Pancreas (tissue), 10 donors: Measurements from ENCODE around the gene CTSH. TPM values are rescaled to one million over a fixed set of nuclear protein-coding genes. Genes with fewer than 3 reads are reported as not detected.

ENCODE experiments used
- ATAC-seq, 4 donors: fragments of 200-7000 bp; cut with Tn5 transposase; one replicate each; pipeline versions ENCODE4 v1.8.0 to v1.9.1; 2020; ENCODE audit warnings: mild to moderate bottlenecking in 4 of 4, moderate library complexity in 4 of 4
- DNase-seq, 6 donors: peaks; one replicate each; pipeline ENCODE4 v3.0.0-alpha.2; 2020
- FAIRE-seq: peaks from 2 replicates; lab custom pipeline; 2012; peaks lifted over from hg19 to GRCh38; lab: Jason Lieb, UNC
- H3K27ac ChIP-seq, 4 donors: fragments of 200-600 bp; sonication (generic); 1 replicate in 3 of 4; 2 replicates in 1 of 4; pipeline versions ENCODE4 v1.5.0 to v1.8.0; 2020
- H3K27me3 ChIP-seq, 4 donors: fragments of 200-600 bp; one replicate each; pipeline ENCODE4 v1.8.0; 2021
- H3K36me3 ChIP-seq, 3 donors: fragments of 200-600 bp; sonication (generic) in 1 of 3; one replicate each; pipeline versions ENCODE4 v1.5.0 to v1.8.0; 2020 to 2021
- H3K4me1 ChIP-seq, 3 donors: fragments of 200-600 bp; one replicate each; pipeline ENCODE4 v1.8.0; 2021
- H3K4me3 ChIP-seq, 4 donors: fragments of 200-600 bp; sonication (generic) in 2 of 4; one replicate each; pipeline versions ENCODE4 v1.5.0 to v1.8.0; 2020 to 2021
- H3K9me3 ChIP-seq, 4 donors: fragments of 200-600 bp; one replicate each; pipeline ENCODE4 v1.8.0; 2021
- WGBS, 2 donors: extraction: QIAGEN DNeasy Blood & Tissue Kit; methylation state at CpG; one replicate each; pipeline ENCODE4 v1.1.7; 2013; 5-methylcytosine and 5-hydroxymethylcytosine counted together
- intact Hi-C, 3 donors: fragments of 100-400 bp; cut with DNase I; formaldehyde crosslinking; loops; one replicate each; pipeline versions ENCODE4 v1.11.1 to v1.14.2; 2022
- polyA plus RNA-seq, 2 donors: library from polyadenylated mRNA; stranded (reverse); fragments of 200-250 nt; gene quantifications; one replicate each; pipeline ENCODE4 v1.2.3, GENCODE V29; 2013
- total RNA-seq, 6 donors: library from RNA; stranded (reverse); fragmentation: NEBNext Ultra II Directional in 4 of 6; extraction: Animal tissue kit (Norgen Biotek cat#: 25700) in 4 of 6; gene quantifications; one replicate each; pipeline versions ENCODE4 v1.2.1 to v1.2.4, GENCODE V29; 2021 to 2023
- TF ChIP-seq, protein P1 (sequence below), 4 donors: fragments of 200-600 bp; sonication (generic) in 3 of 4; IDR thresholded peaks; one replicate each; pipeline versions ENCODE4 v1.5.0 to v1.8.0; 2021; ENCODE audit warnings: antibody characterized with exemption in 4 of 4
- donor health status: healthy with polysubstance abuse.
- donor health status: DM: no; HTN: no; CAD: no; lungs with moderate emphysema.
- donor health status: DM: no; HTN: no; CAD: no.
- donor health status: control.
- donor health status: control.
- donor health status: Bipolar disorder and iron deficiency.
- donor health status: DM: yes; HTN: yes; CAD: no.
- donor health status: DM: no; HTN: no; CAD: no.
- donor health status: DM: no; HTN: no; CAD: no.
- donor health status: DM: yes; HTN: yes; CAD: no.

Gene CTSH
- total and polyA plus RNA-seq, 8 donors = 24.3 to 196 (median 77.0) TPM

DNA sequence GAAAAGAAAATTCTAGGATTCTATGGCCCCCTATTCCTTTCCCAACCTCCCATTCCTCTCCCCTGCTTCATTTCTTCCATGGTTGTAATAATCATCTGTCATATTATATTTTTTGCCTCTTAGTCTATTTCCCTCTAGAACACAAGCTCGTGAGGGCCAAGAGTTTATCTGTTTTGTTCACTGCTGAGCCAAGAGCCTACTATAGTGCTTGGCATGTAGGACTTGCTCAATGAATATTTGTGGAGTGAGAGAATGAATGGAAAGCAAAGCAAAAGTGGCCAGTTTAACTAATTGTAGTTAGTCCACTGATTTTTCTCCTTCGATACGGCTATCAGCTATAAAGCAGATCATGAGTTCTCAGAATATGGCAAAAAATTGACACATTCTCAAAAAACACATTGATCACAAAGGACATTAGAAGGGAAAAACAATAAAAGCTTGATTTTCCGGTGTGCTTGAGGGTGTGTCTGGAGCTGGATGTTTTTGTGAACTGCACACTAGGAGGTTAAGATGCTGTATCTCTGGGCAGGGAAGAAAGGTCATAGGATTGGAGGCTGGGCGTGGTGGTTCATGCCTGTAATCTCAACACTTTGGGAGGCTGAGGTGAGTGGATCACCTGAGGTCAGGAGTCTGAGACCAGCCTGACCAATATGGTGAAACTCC lies 25.0 kb upstream of the CTSH start:
- Histone ChIP-seq H3K4me3 (no peak overlapping the region), H3K36me3 (no peaks in the 10 kb centered on the region), H3K27ac (peak overlapping the region; percentile 25 to 48 (median 38)), H3K4me1 (peaks cover 11 to 25% (median 24%) of the 10 kb centered on the region in 3 donors), H3K27me3 (no peaks in the 10 kb centered on the region), H3K9me3 (no peaks in the 10 kb centered on the region)
- ATAC-seq = peak in 3 of 4 donors; percentile 35 to 58 (median 57)
- WGBS, 2 donors = 58 to 67% methylated on average over 5 of the region's 5 CpGs
- TF ChIP-seq, protein P1, sequence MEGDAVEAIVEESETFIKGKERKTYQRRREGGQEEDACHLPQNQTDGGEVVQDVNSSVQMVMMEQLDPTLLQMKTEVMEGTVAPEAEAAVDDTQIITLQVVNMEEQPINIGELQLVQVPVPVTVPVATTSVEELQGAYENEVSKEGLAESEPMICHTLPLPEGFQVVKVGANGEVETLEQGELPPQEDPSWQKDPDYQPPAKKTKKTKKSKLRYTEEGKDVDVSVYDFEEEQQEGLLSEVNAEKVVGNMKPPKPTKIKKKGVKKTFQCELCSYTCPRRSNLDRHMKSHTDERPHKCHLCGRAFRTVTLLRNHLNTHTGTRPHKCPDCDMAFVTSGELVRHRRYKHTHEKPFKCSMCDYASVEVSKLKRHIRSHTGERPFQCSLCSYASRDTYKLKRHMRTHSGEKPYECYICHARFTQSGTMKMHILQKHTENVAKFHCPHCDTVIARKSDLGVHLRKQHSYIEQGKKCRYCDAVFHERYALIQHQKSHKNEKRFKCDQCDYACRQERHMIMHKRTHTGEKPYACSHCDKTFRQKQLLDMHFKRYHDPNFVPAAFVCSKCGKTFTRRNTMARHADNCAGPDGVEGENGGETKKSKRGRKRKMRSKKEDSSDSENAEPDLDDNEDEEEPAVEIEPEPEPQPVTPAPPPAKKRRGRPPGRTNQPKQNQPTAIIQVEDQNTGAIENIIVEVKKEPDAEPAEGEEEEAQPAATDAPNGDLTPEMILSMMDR (IDR thresholded peaks at IDR 0.05) = no peak
- no peak for FAIRE-seq
- no peak for DNase-seq
- intact Hi-C loops = no loop called here

DNA sequence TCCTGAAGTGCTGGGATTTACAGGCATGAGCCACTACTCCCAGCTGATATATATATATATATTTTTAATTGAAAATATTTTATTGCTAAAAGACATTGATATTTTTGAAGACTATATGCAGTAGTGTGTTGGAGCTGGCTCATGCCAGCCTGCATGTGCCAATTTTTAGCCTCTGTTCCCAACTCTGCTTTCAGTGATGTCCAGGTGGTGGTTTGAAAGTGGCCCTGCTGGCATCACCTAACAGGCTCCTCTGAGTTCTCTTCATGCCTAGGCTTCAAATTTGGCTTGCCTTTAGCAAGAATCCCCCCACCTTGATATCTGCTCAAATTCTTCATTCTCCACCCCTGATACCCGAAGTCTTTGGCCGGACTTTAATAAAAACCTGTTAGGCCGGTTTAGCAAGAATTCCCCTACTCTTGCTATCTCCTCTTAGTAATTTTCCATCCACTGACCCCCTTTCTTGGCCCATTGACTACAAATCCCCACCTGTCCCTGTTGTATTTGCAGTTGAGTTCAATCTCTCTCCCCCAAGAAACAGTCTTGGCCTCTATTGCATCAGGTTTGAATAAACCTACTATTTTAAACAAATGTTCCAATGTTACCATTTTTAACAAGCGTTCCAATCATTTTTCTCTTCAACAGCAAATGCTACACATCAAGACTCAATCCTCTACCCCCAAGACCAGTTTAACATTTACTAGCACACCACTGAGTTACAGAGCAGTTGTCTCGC lies 23.9 kb upstream of the CTSH start:
- intact Hi-C loops = no loop called here
- Histone ChIP-seq H3K27ac (peak overlapping the region in 2 of 4 donors; percentile 29 to 48), H3K4me3 (no peak overlapping the region), H3K27me3 (no peaks in the 10 kb centered on the region), H3K4me1 (peaks cover 11 to 25% (median 24%) of the 10 kb centered on the region in 3 donors), H3K36me3 (no peaks in the 10 kb centered on the region), H3K9me3 (no peaks in the 10 kb centered on the region)
- TF ChIP-seq, protein P1 (IDR thresholded peaks at IDR 0.05) = no peak
- 35 to 39% methylated on average over 5 of the region's 5 CpGs for WGBS, 2 donors
- FAIRE-seq (no peak), ATAC-seq (peak; percentile 57 to 83 (median 78)), DNase-seq (peak in 2 of 6 donors; percentile 28 to 41)

DNA sequence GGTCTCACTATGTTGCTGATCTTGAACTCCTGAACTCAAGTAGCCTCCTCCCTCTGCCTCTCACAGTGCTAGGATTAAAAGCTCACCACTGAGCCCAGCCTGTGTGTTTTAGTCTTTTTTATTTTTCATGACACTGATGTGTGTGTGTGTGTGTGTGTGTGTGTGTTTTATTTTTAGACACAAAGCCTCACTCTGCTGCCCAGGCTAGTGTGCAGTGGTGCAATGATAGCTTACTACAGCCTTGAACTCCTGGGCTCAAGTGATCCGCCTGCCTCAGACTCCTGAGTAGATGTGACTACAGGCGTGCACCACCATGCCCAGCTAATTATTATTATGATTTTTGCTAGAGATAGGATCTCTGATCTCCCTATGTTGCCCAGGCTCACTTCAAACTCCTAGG lies 23.3 kb upstream of the CTSH start:
- 40 to 49% methylated on average over 2 of the region's 2 CpGs for WGBS, 2 donors
- Histone ChIP-seq H3K4me3 (no peak overlapping the region), H3K9me3 (no peaks in the 10 kb centered on the region), H3K4me1 (peaks cover 11 to 25% (median 24%) of the 10 kb centered on the region in 3 donors), H3K27me3 (no peaks in the 10 kb centered on the region), H3K27ac (peak overlapping the region in 2 of 4 donors; percentile 29 to 48), H3K36me3 (no peaks in the 10 kb centered on the region)
- ATAC-seq (peak in 3 of 4 donors; percentile 26 to 42 (median 28)), DNase-seq (no peak), FAIRE-seq (no peak)
- TF ChIP-seq, protein P1 (IDR thresholded peaks at IDR 0.05) = no peak
- intact Hi-C loops = no loop called here

DNA sequence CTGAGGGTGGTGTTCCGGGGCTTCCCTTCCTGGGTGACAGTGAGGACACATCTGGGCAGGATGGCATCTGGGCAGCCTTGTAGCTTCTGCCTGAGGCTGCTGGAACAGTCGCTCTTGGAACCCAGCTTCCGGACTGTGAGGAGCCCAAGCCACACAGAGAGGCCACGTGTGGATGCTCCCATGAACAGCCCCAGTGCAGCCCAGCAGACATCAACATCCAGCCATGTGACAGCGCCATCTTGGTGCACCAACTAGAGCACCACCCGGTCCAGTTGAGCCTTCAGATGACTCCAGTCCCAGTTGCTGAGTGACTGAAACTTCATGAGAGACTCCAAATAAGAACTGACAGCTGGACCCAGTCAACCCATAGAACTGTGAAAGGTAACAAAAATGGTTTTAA lies 15.5 kb upstream of the CTSH start:
- Histone ChIP-seq H3K4me3 (no peak overlapping the region), H3K9me3 (no peaks in the 10 kb centered on the region), H3K36me3 (no peaks in the 10 kb centered on the region), H3K27me3 (no peaks in the 10 kb centered on the region), H3K4me1 (no peaks in the 10 kb centered on the region), H3K27ac (no peak overlapping the region)
- 94 to 95% methylated on average over 6 of the region's 6 CpGs for WGBS, 2 donors
- FAIRE-seq (no peak), ATAC-seq (no peak), DNase-seq (no peak)
- TF ChIP-seq, protein P1 (IDR thresholded peaks at IDR 0.05) = no peak
- intact Hi-C loops = no loop called here
